IMR-90 (cell line): ENCODE results near the gene EMILIN2. TPM values are rescaled to one million over a fixed set of nuclear protein-coding genes. Genes with fewer than 3 reads are reported as not detected.

ENCODE experiments used
- ATAC-seq: fragments of 200-7000 bp; cut with Tn5 transposase; 2 replicates; pipeline ENCODE4 v1.9.1; 2020; ENCODE audit warnings: low read depth, mild to moderate bottlenecking, moderate library complexity
- BruUV-seq: library from RNA; stranded (reverse); fragments of 400-500 nt; replicated peaks from 2 replicates; lab custom pipeline; 2021; lab: Mats Ljungman, UMichigan
- CTCF ChIA-PET: fragments of 300-600 bp; formaldehyde crosslinking; extraction: SDS; loops from one replicate; lab custom pipeline; 2021; ENCODE audit warnings: antibody characterized with exemption; lab: Yijun Ruan, JAX
- POLR2A ChIA-PET: fragments of 300-600 bp; sonication (Branson Sonifier 250); formaldehyde crosslinking; loops from one replicate; lab custom pipeline; 2022; ENCODE audit warnings: antibody characterized with exemption; ENCODE audit not compliant: unreplicated experiment; lab: Charles Lee
- DNase-seq: peaks from one replicate; pipeline ENCODE4 v3.0.0; 2013
- H2AFZ ChIP-seq: replicated peaks from 2 replicates; pipeline ENCODE3; 2013; ENCODE audit warnings: low read length, mild to moderate bottlenecking; ENCODE audit not compliant: poor library complexity
- H2AK5ac ChIP-seq: 2 replicates; pipeline ENCODE4 v1.6.1; 2013; ENCODE audit warnings: low read depth, low read length, inconsistent platforms
- H2AK9ac ChIP-seq: replicated peaks from 2 replicates; pipeline ENCODE3; 2013; ENCODE audit warnings: mild to moderate bottlenecking, low read depth, low read length, moderate library complexity; ENCODE audit not compliant: poor library complexity
- H2BK120ac ChIP-seq: 2 replicates; pipeline ENCODE4 v1.6.1; 2013; ENCODE audit warnings: low read depth, low read length, inconsistent platforms
- H2BK15ac ChIP-seq: 3 replicates; pipeline ENCODE4 v1.6.1; 2013; ENCODE audit warnings: low read depth, low read length, inconsistent platforms
- H2BK20ac ChIP-seq: 2 replicates; pipeline ENCODE4 v1.6.1; 2013; ENCODE audit warnings: low read depth, mild to moderate bottlenecking, inconsistent platforms, low read length, moderate library complexity
- H2BK5ac ChIP-seq: 2 replicates; pipeline ENCODE4 v1.6.1; 2013; ENCODE audit warnings: mild to moderate bottlenecking, low read depth, low read length, inconsistent platforms; ENCODE audit not compliant: poor library complexity, severe bottlenecking
- H3K14ac ChIP-seq: replicated peaks from 2 replicates; pipeline ENCODE4 v1.6.1; 2013; ENCODE audit warnings: low read depth, low read length, inconsistent platforms
- H3K18ac ChIP-seq: 2 replicates; pipeline ENCODE4 v1.6.1; 2013; ENCODE audit warnings: low read depth, low read length, control low read depth
- H3K23ac ChIP-seq: 2 replicates; pipeline ENCODE4 v1.6.1; 2013; ENCODE audit warnings: low read depth, low read length, inconsistent platforms
- H3K27ac ChIP-seq: 2 replicates; pipeline ENCODE4 v1.5.1; 2013; ENCODE audit warnings: mild to moderate bottlenecking, control low read depth, low read length; ENCODE audit not compliant: insufficient read depth
- H3K27me3 ChIP-seq: 2 replicates; pipeline ENCODE4 v1.6.1; 2013; ENCODE audit warnings: low read length; ENCODE audit not compliant: control insufficient read depth, insufficient read depth
- H3K36me3 ChIP-seq: 2 replicates; pipeline ENCODE4 v1.6.1; 2013; ENCODE audit warnings: low read length, mixed read lengths; ENCODE audit not compliant: control insufficient read depth, insufficient read depth
- H3K4ac ChIP-seq: 2 replicates; pipeline ENCODE4 v1.6.1; 2013; ENCODE audit warnings: low read depth, low read length, inconsistent platforms
- H3K4me1 ChIP-seq: 2 replicates; pipeline ENCODE4 v1.6.1; 2013; ENCODE audit warnings: low read length, mixed read lengths; ENCODE audit not compliant: control insufficient read depth, insufficient read depth
- H3K4me2 ChIP-seq: 2 replicates; pipeline ENCODE4 v1.6.1; 2013; ENCODE audit warnings: low read depth, mild to moderate bottlenecking, control low read depth, low read length, moderate library complexity
- H3K4me3 ChIP-seq: 2 replicates; pipeline ENCODE4 v1.5.1; 2013; ENCODE audit warnings: low read depth, mild to moderate bottlenecking, control low read depth, low read length, moderate library complexity; ENCODE audit not compliant: insufficient read depth
- H3K56ac ChIP-seq: 2 replicates; pipeline ENCODE4 v1.6.1; 2013; ENCODE audit warnings: low read length, inconsistent platforms; ENCODE audit not compliant: insufficient read depth; ENCODE audit errors: extremely low read depth
- H3K79me1 ChIP-seq, 2 experiments: 2 replicates each; pipeline ENCODE4 v1.6.1; 2013; ENCODE audit warnings: low read length in 2 of 2, inconsistent platforms in 1 of 2, low read depth in 1 of 2
- H3K9ac ChIP-seq: 2 replicates; pipeline ENCODE4 v1.6.1; 2013; ENCODE audit warnings: low read depth, low read length, control low read depth
- H3K9me1 ChIP-seq: 2 replicates; pipeline ENCODE4 v1.6.1; 2013; ENCODE audit warnings: low read length, inconsistent platforms; ENCODE audit not compliant: insufficient read depth
- H3K9me3 ChIP-seq: 2 replicates; pipeline ENCODE4 v1.6.1; 2013; ENCODE audit warnings: low read length; ENCODE audit not compliant: control insufficient read depth, insufficient read depth
- H4K20me1 ChIP-seq: 2 replicates; pipeline ENCODE4 v1.6.1; 2013; ENCODE audit warnings: low read length, inconsistent platforms; ENCODE audit not compliant: insufficient read depth
- H4K5ac ChIP-seq: 2 replicates; pipeline ENCODE4 v1.6.1; 2013; ENCODE audit warnings: mild to moderate bottlenecking, low read depth, low read length, control low read depth
- H4K8ac ChIP-seq, 2 experiments: 2 replicates each; pipeline ENCODE4 v1.6.1; 2013; ENCODE audit warnings: low read depth in 2 of 2, low read length in 2 of 2, control low read depth in 1 of 2, inconsistent platforms in 1 of 2
- H4K91ac ChIP-seq: 2 replicates; pipeline ENCODE4 v1.6.1; 2013; ENCODE audit warnings: low read depth, low read length, inconsistent platforms; ENCODE audit not compliant: insufficient read depth
- CEBPB ChIP-seq: IDR thresholded peaks from 2 replicates; pipeline ENCODE4 v1.6.1; 2012; ENCODE audit warnings: low read depth, low read length, improper control_type of control experiment
- FOS ChIP-seq: fragments of 150-350 bp; IDR thresholded peaks from 2 replicates; pipeline ENCODE4 v1.6.1; 2016; ENCODE audit warnings: low read depth, low read length
- MAZ ChIP-seq: IDR thresholded peaks from 2 replicates; pipeline ENCODE4 v1.6.1; 2012; ENCODE audit warnings: low read depth, mild to moderate bottlenecking, low read length, improper control_type of control experiment, moderate library complexity, borderline replicate concordance
- MXI1 ChIP-seq: IDR thresholded peaks from 2 replicates; pipeline ENCODE4 v1.6.1; 2012; ENCODE audit warnings: low read depth, mild to moderate bottlenecking, low read length, moderate library complexity, borderline replicate concordance
- RAD21 ChIP-seq: IDR thresholded peaks from 2 replicates; pipeline ENCODE4 v1.6.1; 2012; ENCODE audit warnings: low read length, improper control_type of control experiment
- WGBS, 2 experiments: methylation state at CpG; one replicate each; pipeline versions ENCODE4 v1.1.5 to v1.1.7; 2013; ENCODE audit warnings: missing lambda C conversion rate in 2 of 2; ENCODE audit not compliant: insufficient read length in 1 of 2; ENCODE audit errors: extremely low coverage in 2 of 2; 5-methylcytosine and 5-hydroxymethylcytosine counted together
- dilution Hi-C: fragments of 300-500 bp; cut with HindIII; formaldehyde crosslinking; loops from one replicate; pipeline ENCODE4 v1.14.3; 2018; ENCODE audit warnings: low sequenced_read_pairs; ENCODE audit not compliant: unreplicated experiment
- in situ Hi-C: fragments of 300-500 bp; cut with MboI; formaldehyde crosslinking; loops from 3 replicates; pipeline ENCODE4 v1.14.3; 2019; ENCODE audit warnings: low sequenced_read_pairs, inconsistent platforms, mixed read lengths
- intact Hi-C: fragments of 100-400 bp; cut with micrococcal nuclease; formaldehyde crosslinking; loops from 2 replicates; pipeline ENCODE4 v1.10.0; 2022
- polyA plus RNA-seq, 3 experiments: library from polyadenylated mRNA; depleted of rRNA; stranded (reverse); fragments of >200 nt; gene quantifications; 2 replicates each; pipeline ENCODE4 v1.2.3, GENCODE V29; 2012; ENCODE audit warnings: low replicate concordance in 1 of 3
- total RNA-seq: library from RNA; depleted of rRNA; stranded (reverse); fragments of >200 nt; gene quantifications from 2 replicates; pipeline ENCODE4 v1.2.3, GENCODE V29; 2012
- TF ChIP-seq, protein P1 (sequence below): fragments of 150-350 bp; IDR thresholded peaks from 2 replicates; pipeline ENCODE4 v1.6.1; 2017; ENCODE audit warnings: mild to moderate bottlenecking, antibody characterized with exemption, low read length, low read depth
- TF ChIP-seq, protein P2 (sequence below): conservative IDR thresholded peaks from 2 replicates; pipeline ENCODE4 v1.5.1; 2012; ENCODE audit warnings: mild to moderate bottlenecking, low read depth, low read length, improper control_type of control experiment

The EMILIN2 gene
- total and polyA plus RNA-seq, 2 of the 4 experiments (the other 2 are of a cell fraction), result under 0.01 to 0.14 TPM

DNA sequence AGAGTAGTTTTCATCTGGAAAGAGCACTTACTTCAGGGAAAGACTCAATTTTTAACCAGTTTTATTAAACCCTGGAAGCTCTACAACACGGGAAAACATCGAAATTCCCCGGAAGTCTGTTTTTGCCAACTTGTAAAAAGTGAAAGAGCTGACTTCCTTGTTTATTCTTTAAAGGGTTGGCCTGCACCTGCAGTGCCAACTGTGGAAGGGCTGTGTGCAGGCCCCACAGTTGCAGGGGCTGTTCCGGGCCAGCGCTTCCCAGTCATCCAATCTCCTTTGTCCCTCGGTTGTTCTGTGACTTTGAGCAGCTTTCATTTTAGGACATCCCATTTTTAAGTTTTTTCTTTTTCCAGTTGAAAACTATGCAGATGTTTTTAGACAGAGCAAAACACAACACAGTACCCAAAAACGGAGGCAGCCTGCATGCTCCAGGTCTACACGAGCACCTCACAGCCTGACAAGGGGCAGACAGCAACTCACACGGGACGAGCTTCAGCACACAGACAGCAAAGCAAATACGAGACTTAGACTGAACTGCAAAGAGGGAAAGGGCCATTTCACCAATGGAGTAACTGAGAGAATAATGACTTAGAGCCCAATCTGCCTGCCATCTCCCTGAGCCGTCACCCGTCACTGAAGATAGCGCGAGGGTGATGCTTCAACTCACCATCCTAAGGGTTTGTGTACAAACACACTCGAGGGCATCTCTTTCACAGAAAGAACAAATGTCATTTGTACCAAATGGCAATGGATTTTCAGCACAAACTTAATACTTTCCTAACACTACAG, 70.6 kb downstream of the EMILIN2 start (continued):
- TF ChIP-seq, protein P1, sequence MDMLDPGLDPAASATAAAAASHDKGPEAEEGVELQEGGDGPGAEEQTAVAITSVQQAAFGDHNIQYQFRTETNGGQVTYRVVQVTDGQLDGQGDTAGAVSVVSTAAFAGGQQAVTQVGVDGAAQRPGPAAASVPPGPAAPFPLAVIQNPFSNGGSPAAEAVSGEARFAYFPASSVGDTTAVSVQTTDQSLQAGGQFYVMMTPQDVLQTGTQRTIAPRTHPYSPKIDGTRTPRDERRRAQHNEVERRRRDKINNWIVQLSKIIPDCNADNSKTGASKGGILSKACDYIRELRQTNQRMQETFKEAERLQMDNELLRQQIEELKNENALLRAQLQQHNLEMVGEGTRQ, result no peak

DNA sequence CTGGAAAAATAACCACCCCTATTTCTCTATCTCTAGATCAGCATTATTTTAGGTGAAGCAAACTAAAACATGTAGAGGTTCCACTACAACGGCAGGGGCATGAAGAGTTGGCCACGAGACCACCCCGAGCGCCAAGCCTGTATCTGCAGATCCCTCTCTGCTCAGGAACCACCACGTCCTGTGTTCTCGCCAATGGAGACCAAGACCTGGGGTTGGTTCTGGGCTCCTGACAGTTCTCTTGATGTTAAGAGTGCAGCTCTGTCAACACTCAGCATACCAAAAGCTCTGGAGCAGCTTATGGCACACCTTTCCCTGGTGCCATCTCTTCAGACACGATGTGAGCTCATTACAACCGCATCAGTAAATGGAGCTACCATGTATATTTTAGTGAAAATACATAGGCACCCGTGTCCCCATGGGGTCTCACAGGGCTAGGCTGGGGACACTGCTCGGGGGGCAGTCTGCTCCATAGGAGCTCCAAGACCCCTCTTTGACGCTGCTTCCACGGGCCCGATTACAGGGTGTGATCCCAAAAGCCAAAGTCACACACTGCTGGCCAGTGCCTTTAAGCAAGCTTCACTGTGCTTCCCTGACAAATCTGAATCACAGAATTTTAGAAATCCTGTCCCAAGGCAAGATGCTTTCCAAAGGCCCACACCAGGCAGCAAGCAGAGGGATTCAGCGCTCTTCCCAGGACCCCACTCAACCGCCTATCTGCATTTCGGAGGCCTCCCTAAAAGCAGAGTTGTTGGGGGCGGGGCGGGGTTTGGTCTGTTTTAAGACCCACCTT, 72.2 kb downstream of the EMILIN2 start:
- Histone ChIP-seq H2BK20ac (no peak overlapping the region), H3K27me3 (no peaks in the 10 kb centered on the region), H3K79me1 (peaks cover 0 to 3% of the 10 kb centered on the region in 2 experiments; a peak in 1 of 4 replicates), H3K23ac (no peak overlapping the region), H3K56ac (no peak overlapping the region), H3K9ac (no peak overlapping the region), H3K36me3 (peaks cover 59% of the 10 kb centered on the region), H3K4me1 (0 out of 2 replicates have a peak, but pooled peaks cover 1% of the 10 kb centered on the region), H3K4ac (no peak overlapping the region), H3K14ac (no peak overlapping the region), H4K5ac (no peak overlapping the region), H2AFZ (no peak overlapping the region), H3K27ac (no peak overlapping the region), H4K8ac (no peak overlapping the region), H2BK120ac (no peak overlapping the region), H3K9me3 (no peaks in the 10 kb centered on the region), H4K20me1 (no peaks in the 10 kb centered on the region; the same call in none of the 2 replicates), H4K91ac (no peak overlapping the region), H3K18ac (no peak overlapping the region), H2AK5ac (no peak overlapping the region), H3K4me2 (no peak overlapping the region), H3K4me3 (no peak overlapping the region), H2BK15ac (no peak overlapping the region), H2BK5ac (no peak overlapping the region), H2AK9ac (no peak overlapping the region), H3K9me1 (peaks cover 7% of the 10 kb centered on the region; the same call in 1 of the 2 replicates)
- BruUV-seq, result TSS peak; percentile 49
- intact Hi-C loops, result no loop called here
- WGBS, 2 experiments, result 98% methylated on average over 10 of the region's 18 CpGs; no CpG with 5 or more reads in 1 of the 2 experiments
- ATAC-seq, result no peak
- ChIA-PET CTCF (no interaction called here), POLR2A (no interaction called here)
- no peak for DNase-seq
- dilution Hi-C loops, result no loop called here
- TF ChIP-seq MXI1 (no peak), MAZ (no peak), RAD21 (no peak), FOS (no peak), CEBPB (no peak)
- TF ChIP-seq, protein P2, sequence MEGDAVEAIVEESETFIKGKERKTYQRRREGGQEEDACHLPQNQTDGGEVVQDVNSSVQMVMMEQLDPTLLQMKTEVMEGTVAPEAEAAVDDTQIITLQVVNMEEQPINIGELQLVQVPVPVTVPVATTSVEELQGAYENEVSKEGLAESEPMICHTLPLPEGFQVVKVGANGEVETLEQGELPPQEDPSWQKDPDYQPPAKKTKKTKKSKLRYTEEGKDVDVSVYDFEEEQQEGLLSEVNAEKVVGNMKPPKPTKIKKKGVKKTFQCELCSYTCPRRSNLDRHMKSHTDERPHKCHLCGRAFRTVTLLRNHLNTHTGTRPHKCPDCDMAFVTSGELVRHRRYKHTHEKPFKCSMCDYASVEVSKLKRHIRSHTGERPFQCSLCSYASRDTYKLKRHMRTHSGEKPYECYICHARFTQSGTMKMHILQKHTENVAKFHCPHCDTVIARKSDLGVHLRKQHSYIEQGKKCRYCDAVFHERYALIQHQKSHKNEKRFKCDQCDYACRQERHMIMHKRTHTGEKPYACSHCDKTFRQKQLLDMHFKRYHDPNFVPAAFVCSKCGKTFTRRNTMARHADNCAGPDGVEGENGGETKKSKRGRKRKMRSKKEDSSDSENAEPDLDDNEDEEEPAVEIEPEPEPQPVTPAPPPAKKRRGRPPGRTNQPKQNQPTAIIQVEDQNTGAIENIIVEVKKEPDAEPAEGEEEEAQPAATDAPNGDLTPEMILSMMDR, result no peak
- in situ Hi-C loops, result no loop called here
